ENCODE measurements around the gene UBAP1L. TPM values are rescaled to one million over a fixed set of nuclear protein-coding genes. Genes with fewer than 3 reads are reported as not detected.
"Not testable (repeated sequence)": the region's sequence is repeated elsewhere in the genome, so short reads cannot be mapped to it uniquely, and the experiment has no call there.

UBAP1L gene
- total RNA-seq, 1 donor = 3.3 TPM

DNA sequence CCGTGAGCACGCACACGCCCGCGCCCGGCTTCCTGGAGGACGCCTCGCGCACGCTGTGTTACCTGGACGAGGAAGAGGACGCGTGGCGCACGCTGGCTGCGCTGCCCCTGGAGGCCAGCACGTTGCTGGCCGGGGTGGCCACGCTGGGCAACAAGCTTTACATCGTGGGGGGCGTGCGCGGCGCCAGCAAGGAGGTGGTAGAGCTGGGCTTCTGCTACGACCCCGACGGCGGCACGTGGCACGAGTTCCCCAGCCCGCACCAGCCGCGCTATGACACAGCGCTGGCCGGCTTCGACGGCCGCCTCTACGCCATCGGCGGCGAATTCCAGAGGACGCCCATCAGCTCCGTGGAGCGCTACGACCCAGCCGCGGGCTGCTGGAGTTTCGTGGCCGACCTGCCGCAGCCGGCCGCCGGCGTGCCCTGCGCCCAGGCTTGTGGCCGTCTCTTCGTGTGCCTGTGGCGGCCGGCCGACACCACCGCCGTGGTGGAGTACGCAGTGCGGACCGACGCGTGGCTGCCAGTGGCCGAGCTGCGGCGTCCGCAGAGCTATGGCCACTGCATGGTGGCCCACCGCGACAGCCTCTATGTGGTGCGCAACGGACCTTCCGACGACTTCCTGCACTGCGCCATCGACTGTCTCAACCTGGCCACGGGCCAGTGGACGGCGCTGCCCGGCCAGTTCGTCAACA, 37.6 kb downstream of the UBAP1L start:
- Histone ChIP-seq H3K9me3 (ENCODE audit: low read depth, low read length) (no peaks in the 10 kb centered on the region), H4K20me1 (ENCODE audit: insufficient read depth, low read length) (no peaks in the 10 kb centered on the region), H3K4me3 (ENCODE audit: insufficient read depth, low read length) (no peak overlapping the region), H3K79me2 (ENCODE audit: insufficient read depth, low read length) (no peaks in the 10 kb centered on the region), H3K27ac (ENCODE audit: low read depth, low read length) (no peak overlapping the region), H3K27me3 (ENCODE audit: insufficient read depth, low read length) (peaks cover 12% of the 10 kb centered on the region), H3K4me1 (ENCODE audit: insufficient read depth, low read length) (peaks cover under 1% of the 10 kb centered on the region), H3K36me3 (ENCODE audit: insufficient read depth, low read length) (no peaks in the 10 kb centered on the region), H2AFZ (ENCODE audit: low read length) (no peak overlapping the region), H3K4me2 (ENCODE audit: insufficient read depth, low read length) (no peak overlapping the region)
- DNase-seq (ENCODE audit: insufficient read length, low spot score, missing footprints) = no peak
- TF ChIP-seq, protein P1, sequence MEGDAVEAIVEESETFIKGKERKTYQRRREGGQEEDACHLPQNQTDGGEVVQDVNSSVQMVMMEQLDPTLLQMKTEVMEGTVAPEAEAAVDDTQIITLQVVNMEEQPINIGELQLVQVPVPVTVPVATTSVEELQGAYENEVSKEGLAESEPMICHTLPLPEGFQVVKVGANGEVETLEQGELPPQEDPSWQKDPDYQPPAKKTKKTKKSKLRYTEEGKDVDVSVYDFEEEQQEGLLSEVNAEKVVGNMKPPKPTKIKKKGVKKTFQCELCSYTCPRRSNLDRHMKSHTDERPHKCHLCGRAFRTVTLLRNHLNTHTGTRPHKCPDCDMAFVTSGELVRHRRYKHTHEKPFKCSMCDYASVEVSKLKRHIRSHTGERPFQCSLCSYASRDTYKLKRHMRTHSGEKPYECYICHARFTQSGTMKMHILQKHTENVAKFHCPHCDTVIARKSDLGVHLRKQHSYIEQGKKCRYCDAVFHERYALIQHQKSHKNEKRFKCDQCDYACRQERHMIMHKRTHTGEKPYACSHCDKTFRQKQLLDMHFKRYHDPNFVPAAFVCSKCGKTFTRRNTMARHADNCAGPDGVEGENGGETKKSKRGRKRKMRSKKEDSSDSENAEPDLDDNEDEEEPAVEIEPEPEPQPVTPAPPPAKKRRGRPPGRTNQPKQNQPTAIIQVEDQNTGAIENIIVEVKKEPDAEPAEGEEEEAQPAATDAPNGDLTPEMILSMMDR (IDR thresholded peaks at IDR 0.05; ENCODE audit: extremely low read depth, low read depth, low read length) = no peak

DNA sequence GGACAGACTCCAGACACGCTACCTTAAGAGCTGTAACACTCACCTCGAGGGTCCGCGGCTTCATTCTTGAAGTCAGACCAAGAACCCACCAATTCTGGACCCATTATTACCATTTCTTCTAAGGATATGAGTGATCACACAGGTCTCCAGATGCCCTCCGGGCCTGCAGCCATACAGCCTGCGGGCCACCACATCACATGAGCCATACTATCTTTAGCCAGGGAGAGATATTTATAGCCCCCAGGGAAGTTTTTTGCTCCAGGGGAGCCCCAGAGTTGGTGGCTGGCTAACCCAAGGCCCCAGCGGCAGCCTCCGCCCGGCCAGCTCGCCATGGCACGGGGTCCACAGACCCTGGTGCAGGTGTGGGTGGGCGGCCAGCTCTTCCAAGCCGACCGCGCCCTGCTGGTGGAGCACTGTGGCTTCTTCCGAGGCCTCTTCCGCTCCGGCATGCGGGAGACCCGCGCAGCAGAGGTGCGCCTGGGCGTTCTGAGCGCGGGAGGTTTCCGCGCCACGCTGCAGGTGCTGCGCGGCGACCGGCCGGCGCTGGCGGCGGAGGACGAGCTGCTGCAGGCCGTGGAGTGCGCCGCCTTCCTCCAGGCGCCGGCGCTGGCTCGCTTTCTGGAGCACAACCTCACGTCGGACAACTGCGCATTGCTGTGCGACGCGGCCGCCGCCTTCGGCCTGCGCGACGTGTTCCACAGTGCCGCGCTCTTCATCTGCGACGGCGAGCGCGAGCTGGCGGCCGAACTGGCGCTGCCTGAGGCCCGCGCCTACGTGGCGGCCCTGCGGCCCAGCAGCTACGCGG, 38.3 kb downstream of the UBAP1L start, which contains the start of gene KBTBD13:
Gene KBTBD13 (plus strand): TSS at position 261 of the 805 bp plus-strand sequence. CDS start 70 bp downstream, at position 331.
- no peaks in the 10 kb centered on the region for H3K79me2 ChIP-seq (ENCODE audit: insufficient read depth, low read length)
- no peak within 1 kb of the TSS for H2AFZ ChIP-seq (ENCODE audit: low read length)
- TF ChIP-seq, protein P1 (IDR thresholded peaks at IDR 0.05; ENCODE audit: extremely low read depth, low read depth, low read length) = no peak
- H3K27ac ChIP-seq (ENCODE audit: low read depth, low read length) = no peak within 1 kb of the TSS
- no peaks in the 10 kb centered on the region for H4K20me1 ChIP-seq (ENCODE audit: insufficient read depth, low read length)
- no peak within 1 kb of the TSS for H3K4me2 ChIP-seq (ENCODE audit: insufficient read depth, low read length)
- H3K27me3 ChIP-seq (ENCODE audit: insufficient read depth, low read length) = peaks cover 6% of the 10 kb centered on the region
- DNase-seq (ENCODE audit: insufficient read length, low spot score, missing footprints) = no peak
- no peaks in the 10 kb centered on the region for H3K9me3 ChIP-seq (ENCODE audit: low read depth, low read length)
- H3K36me3 ChIP-seq (ENCODE audit: insufficient read depth, low read length) = no peaks in the 10 kb centered on the region
- H3K4me3 ChIP-seq (ENCODE audit: insufficient read depth, low read length) = no peak within 1 kb of the TSS
- peaks cover 8% of the 10 kb centered on the region for H3K4me1 ChIP-seq (ENCODE audit: insufficient read depth, low read length)

DNA sequence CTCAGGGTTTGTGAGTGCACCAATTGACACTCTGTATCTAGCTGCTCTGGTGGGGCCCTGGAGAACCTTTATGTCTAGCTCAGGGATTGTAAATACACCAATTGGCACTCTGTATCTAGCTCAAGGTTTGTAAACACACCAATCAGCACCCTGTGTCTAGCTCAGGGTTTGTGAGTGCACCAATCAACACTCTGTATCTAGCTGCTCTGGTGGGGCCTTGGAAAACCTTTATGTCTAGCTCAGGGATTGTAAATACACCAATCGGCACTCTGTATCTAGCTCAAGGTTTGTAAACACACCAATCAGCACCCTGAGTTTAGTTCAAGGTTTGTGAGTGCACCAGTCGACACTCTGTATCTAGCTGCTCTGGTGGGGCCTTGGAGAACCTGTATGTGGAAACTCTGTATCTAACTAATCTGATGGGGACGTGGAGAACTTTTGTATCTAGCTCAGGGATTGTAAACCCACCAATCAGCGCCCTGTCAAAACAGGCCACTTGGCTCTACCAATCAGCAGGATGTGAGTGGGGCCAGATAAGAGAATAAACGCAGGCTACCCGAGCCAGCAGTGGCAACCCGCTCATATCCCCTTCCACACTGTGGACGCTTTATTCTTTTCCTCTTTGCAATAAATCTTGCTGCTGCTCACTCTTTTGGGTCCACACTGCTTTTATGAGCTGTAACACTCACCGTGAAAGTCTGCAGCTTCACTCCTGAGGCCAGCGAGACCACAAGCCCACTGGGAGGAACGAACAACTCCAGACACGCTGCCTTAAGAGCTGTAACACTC, 39.2 kb downstream of the UBAP1L start:
- H4K20me1 ChIP-seq (ENCODE audit: insufficient read depth, low read length); H3K4me1 ChIP-seq (ENCODE audit: insufficient read depth, low read length); H3K4me2 ChIP-seq (ENCODE audit: insufficient read depth, low read length); DNase-seq (ENCODE audit: insufficient read length, low spot score, missing footprints); H3K79me2 ChIP-seq (ENCODE audit: insufficient read depth, low read length); H2AFZ ChIP-seq (ENCODE audit: low read length); H3K27ac ChIP-seq (ENCODE audit: low read depth, low read length); H3K36me3 ChIP-seq (ENCODE audit: insufficient read depth, low read length); H3K27me3 ChIP-seq (ENCODE audit: insufficient read depth, low read length); H3K9me3 ChIP-seq (ENCODE audit: low read depth, low read length); H3K4me3 ChIP-seq (ENCODE audit: insufficient read depth, low read length): not testable (repeated sequence)

DNA sequence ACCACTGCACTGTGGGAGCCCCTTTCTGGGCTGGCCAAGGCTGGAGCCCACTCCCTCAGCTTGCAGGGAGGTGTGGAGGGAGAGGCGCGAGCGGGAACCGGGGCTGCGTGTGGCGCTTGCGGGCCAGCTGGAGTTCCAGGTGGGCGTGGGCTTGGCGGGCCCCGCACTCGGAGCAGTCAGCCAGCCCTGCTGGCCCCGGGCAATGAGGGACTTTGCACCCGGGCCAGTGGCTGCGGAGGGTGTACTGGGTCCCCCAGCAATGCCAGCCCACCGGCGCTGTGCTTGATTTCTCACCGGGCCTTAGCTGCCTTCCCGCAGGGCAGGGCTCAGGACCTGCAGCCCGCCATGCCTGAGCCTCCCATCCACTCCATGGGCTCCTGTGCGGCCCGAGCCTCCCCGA, 40.1 kb downstream of the UBAP1L start:
- not testable (repeated sequence) for H4K20me1 ChIP-seq (ENCODE audit: insufficient read depth, low read length); H3K4me2 ChIP-seq (ENCODE audit: insufficient read depth, low read length); H3K27me3 ChIP-seq (ENCODE audit: insufficient read depth, low read length); H2AFZ ChIP-seq (ENCODE audit: low read length); H3K36me3 ChIP-seq (ENCODE audit: insufficient read depth, low read length); DNase-seq (ENCODE audit: insufficient read length, low spot score, missing footprints); H3K9me3 ChIP-seq (ENCODE audit: low read depth, low read length); H3K27ac ChIP-seq (ENCODE audit: low read depth, low read length); H3K4me3 ChIP-seq (ENCODE audit: insufficient read depth, low read length); H3K79me2 ChIP-seq (ENCODE audit: insufficient read depth, low read length); H3K4me1 ChIP-seq (ENCODE audit: insufficient read depth, low read length)

Data from osteoblast (primary cell).